RWPE1 (cell line): ENCODE data around the gene CBX5.

Experiments
- CTCF ChIA-PET: fragments of 350-600 bp; sonication (Branson Sonifier 250); formaldehyde crosslinking; extraction: SDS; loops from one replicate; lab custom pipeline; 2021; lab: Yijun Ruan, JAX
- POLR2A ChIA-PET: fragments of 400-600 bp; formaldehyde crosslinking; extraction: SDS; loops from one replicate; lab custom pipeline; 2020; ENCODE audit warnings: antibody characterized with exemption; ENCODE audit not compliant: low non-redundant PET; lab: Yijun Ruan, JAX
- DNase-seq: peaks from one replicate; pipeline ENCODE4 v3.0.0; 2012; ENCODE audit warnings: low spot score
- H3K27ac ChIP-seq: fragments of 450-650 bp; 2 replicates; pipeline ENCODE4 v1.5.1; 2017
- TF ChIP-seq, protein P1 (sequence below): fragments of 450-650 bp; conservative IDR thresholded peaks from 2 replicates; pipeline ENCODE4 v1.5.1; 2017; ENCODE audit warnings: low read depth, mild to moderate bottlenecking

CBX5 gene

DNA sequence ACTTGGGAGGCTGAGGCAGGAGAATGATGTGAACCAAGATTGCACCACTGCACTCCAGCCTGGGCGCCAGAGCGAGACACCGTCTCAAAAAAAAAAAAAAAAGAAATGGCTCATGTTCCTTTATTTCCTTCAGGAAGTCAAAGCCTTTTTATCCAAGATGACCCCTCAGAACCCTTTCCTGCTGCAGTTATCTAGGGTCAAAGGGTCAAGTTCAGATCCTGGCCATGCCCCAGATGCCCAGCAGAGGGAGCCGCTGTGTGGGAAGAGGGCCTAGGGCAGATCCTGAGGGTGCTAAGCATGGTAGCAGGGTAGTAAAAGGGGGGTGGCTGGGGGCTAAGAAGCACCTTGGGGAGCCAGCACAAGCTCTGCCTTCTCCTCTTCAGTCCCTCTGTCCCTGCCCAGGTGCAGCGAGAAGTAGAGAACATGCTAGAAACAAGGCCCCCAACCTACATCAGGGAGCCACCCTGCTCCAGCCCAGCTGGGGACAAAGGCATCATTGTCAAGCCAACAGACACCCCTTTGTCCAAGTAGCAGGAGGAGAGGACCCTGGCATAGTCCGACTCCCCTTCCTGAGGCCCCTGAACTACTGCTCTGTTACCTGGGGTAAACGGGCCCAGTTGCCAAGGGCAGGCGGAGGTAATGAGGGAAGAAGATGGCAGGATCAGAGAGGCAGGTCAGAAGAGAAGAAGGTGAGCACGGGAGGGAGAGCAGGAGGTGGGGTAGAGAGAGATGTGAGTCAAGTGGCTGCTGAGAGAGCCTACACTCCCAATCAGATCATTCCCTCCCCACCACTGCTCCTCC, 14.4 kb upstream of the CBX5 start:
- no peak overlapping the region for H3K27ac ChIP-seq
- ChIA-PET POLR2A (no interaction called here), CTCF (interaction anchor here (0.7 to 1.0 kb wide), 6 partner anchors 12 to 313 kb away, joined by 3 to 7 read pairs (median 4); partner anchors contain the start of gene COPZ1)
- peak; percentile 60 for DNase-seq
- TF ChIP-seq, protein P1, sequence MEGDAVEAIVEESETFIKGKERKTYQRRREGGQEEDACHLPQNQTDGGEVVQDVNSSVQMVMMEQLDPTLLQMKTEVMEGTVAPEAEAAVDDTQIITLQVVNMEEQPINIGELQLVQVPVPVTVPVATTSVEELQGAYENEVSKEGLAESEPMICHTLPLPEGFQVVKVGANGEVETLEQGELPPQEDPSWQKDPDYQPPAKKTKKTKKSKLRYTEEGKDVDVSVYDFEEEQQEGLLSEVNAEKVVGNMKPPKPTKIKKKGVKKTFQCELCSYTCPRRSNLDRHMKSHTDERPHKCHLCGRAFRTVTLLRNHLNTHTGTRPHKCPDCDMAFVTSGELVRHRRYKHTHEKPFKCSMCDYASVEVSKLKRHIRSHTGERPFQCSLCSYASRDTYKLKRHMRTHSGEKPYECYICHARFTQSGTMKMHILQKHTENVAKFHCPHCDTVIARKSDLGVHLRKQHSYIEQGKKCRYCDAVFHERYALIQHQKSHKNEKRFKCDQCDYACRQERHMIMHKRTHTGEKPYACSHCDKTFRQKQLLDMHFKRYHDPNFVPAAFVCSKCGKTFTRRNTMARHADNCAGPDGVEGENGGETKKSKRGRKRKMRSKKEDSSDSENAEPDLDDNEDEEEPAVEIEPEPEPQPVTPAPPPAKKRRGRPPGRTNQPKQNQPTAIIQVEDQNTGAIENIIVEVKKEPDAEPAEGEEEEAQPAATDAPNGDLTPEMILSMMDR = peak; percentile 64

DNA sequence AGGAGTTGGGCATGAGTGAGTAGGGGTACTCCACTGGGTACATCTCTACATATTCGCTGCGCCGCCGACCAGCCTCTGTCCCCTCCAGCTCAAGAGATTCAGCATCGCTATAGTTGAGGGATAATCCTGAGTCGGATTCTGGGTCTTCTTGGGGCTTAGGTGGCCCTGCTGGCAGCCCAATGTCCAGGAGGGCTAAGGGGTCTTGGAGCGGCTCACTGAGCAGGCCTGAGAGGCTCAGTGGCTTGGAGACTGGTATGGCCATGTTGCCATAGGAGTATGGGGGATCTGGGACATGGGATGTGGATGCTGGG, 13.0 kb upstream of the CBX5 start:
- 0 out of 2 replicates have a peak overlapping the region, but pooled peaks have one; percentile 1 for H3K27ac ChIP-seq
- DNase-seq = no peak
- ChIA-PET POLR2A (interaction anchor here (0.9 kb wide), 1 partner anchor 13 kb away, joined by 3 read pairs; the partner anchor contains the start of gene HNRNPA1), CTCF (interaction anchor here (0.7 to 1.1 kb wide), 3 partner anchors 7 to 41 kb away, joined by 3 to 5 read pairs (median 3); partner anchors contain the start of gene COPZ1)
- TF ChIP-seq, protein P1 = no peak

DNA sequence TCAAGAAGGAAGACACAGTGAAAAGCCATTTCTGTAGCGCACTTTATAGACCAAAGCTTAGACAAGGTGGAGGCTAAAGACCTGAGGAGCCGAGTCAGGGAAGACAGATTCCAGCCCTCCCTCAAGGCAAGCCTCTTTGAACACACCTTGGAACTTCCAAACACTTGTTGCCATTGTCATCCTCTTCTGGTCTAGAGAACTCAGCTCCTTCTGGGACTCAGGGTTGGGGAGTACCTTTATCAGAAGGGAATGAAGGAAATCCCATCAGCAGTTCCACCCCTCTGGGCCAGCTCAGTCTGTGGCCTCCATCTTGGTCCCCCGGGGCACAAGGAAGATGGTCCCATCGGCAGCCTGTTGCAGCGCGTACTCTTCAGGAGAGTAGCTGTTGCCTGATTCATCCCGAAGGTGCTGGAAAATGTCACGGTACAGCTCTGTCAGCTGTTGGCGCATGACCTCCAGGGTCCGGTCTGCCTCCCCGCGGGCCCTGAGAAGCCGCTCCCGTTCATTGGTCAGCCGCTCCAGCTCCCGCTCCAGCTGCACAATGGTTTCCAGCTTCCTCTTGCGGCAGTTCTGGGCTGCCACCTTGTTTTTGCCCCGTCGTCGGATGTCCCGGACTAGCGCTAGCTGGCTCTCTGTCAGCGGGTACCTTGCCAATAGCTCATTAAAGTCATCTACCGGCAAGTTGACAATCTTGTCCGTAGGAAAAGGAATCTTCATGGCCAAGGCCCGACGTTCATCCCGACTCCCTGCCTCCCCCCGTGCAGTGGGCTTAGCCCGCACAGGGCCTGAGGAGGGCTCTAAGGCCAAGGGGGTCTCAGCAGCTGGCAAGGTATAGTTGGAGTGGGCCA, 12.4 kb upstream of the CBX5 start:
- no peak for DNase-seq
- H3K27ac ChIP-seq = 0 out of 2 replicates have a peak overlapping the region, but pooled peaks have one; percentile 1
- TF ChIP-seq, protein P1 = no peak

DNA sequence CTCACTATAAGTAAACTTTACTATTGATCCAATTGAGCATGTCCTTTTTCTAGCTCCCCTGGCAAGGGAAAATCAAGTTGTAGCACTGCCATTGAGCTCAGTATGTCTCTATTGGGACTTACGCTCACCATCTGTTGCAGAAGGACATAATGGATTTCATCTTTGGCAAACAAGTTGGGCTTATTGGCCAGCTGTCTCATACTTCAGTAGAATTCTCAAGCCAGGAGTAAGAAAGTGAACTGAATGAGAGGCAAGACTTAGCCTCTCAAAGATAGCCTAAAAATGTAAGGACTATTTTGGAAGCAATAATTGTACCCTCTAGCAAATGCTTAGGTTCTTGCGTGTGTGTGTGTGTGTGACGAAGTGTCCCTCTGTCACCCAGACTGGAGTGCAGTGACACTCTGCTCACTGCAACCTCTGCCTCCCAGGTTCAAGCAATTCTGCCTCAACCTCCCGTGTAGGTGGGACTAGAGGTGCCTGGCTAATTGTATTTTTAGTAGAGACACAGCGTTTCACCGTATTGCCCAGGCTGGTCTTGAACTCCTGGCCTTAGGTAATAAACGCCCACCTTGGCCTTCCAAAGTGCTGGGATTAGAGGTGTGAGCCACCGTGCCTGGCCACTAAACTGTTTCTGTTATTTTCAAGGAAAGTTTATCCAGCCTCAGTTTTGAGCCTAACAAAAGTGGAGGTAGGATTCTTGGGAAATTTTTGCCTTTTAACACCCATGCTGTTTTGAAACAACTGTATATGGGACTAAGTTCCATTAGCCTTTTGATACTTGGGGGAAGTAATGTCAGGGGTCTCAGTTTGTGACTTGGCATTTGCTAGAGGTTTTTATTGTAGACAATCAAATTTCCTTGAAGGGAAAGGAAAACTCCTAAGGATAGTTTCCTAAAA, 7.6 kb upstream of the CBX5 start:
- POLR2A ChIA-PET = no interaction called here
- H3K27ac ChIP-seq = peak overlapping the region; percentile 73
- CTCF ChIA-PET = interaction anchor here (0.5 to 0.6 kb wide), 2 partner anchors 106 to 128 kb away, joined by 3 to 5 read pairs; no protein-coding TSS in a partner anchor
- DNase-seq = no peak
- TF ChIP-seq, protein P1 = no peak

More for the DNA sequence above, 12.4 kb upstream of the CBX5 start:
- ChIA-PET POLR2A (interaction anchor here (0.9 kb wide), 1 partner anchor 12 kb away, joined by 3 read pairs; the partner anchor contains the start of gene HNRNPA1), CTCF (interaction anchor here (0.7 to 1.1 kb wide), 2 partner anchors 8 to 42 kb away, joined by 3 to 5 read pairs; no protein-coding TSS in a partner anchor)

DNA sequence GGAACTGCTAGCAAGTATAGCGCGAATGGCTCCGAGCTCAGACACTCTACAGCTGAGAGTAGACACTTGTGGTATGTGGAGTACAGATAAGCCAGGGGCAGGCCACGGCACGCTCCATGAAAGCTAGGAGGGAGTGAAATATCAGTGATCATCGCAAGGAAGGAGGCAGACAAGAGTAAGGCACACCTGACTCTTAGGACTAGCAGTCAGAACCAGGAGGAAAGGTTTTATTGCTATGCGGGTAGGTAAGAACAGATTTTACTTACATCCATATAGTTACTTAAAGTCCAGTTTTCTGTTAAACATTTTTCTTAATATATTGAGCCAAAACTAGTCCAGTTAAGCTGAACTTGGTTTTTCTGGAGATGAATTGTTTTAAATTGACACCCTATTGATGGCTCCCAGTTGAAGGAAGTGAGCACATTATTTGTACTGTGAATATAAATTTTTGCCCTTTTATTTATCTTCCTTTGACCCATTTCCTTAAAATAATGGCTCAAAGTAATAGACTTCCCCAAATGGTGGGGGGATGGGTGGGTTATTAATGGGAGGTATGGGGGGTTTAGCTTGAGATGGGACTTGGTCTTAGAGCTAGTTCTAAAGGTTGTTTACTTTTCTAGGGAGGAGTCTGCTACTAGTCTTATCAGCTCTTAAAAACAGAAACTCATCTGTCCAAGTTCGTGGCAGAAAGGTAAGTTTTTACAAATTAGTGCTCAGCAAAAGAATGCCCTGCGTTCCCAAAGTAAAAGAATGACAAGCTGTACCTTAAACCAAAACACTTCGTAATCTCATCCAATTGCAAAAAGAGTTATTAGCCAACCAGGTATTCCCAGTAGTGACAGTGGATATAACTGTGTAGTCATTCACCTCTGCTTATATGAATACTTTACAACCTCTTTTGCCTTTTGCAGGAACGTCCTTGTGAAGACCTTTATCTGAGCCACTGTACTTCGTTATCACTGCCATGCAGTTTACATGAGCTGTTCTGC, 6.4 kb upstream of the CBX5 start:
- TF ChIP-seq, protein P1 = no peak
- H3K27ac ChIP-seq = peak overlapping the region; percentile 65
- ChIA-PET CTCF (interaction anchor here (0.5 to 1.2 kb wide), 4 partner anchors 39 to 156 kb away, joined by 3 to 5 read pairs (median 4); partner anchors contain the start of gene COPZ1), POLR2A (interaction anchor here (0.5 to 0.6 kb wide), 2 partner anchors 10 to 39 kb away, joined by 3 read pairs; no protein-coding TSS in a partner anchor)
- DNase-seq = no peak
